Stimulated activated memory B cell treated with anti-CD40 and anti-IgM and Interleukin-4, amounts not matched to agents 10 μg/mL and 1 μg/mL and 100 μg/mL, for 72 hours (primary cell): ENCODE data around the gene DYRK1B.

Experiments used
- ATAC-seq: fragments of 150-1000 bp; cut with Tn5 transposase; 2 replicates; pipeline ENCODE4 v1.10.0; 2021
- H3K27ac Mint-ChIP-seq: one replicate; pipeline ENCODE4 v1.8.0; 2022; ENCODE audit warnings: mild to moderate bottlenecking, mixed read lengths
- H3K27me3 Mint-ChIP-seq: one replicate; pipeline ENCODE4 v1.8.0; 2022; ENCODE audit warnings: mixed read lengths
- H3K36me3 Mint-ChIP-seq: one replicate; pipeline ENCODE4 v1.8.0; 2022; ENCODE audit warnings: mixed read lengths
- H3K4me1 Mint-ChIP-seq: one replicate; pipeline ENCODE4 v1.8.0; 2022; ENCODE audit warnings: mixed read lengths
- H3K4me3 Mint-ChIP-seq: one replicate; pipeline ENCODE4 v1.8.0; 2022; ENCODE audit warnings: mild to moderate bottlenecking, moderate library complexity, mixed read lengths
- H3K9me3 Mint-ChIP-seq: one replicate; pipeline ENCODE4 v1.8.0; 2022; ENCODE audit warnings: mixed read lengths

The DYRK1B gene

DNA sequence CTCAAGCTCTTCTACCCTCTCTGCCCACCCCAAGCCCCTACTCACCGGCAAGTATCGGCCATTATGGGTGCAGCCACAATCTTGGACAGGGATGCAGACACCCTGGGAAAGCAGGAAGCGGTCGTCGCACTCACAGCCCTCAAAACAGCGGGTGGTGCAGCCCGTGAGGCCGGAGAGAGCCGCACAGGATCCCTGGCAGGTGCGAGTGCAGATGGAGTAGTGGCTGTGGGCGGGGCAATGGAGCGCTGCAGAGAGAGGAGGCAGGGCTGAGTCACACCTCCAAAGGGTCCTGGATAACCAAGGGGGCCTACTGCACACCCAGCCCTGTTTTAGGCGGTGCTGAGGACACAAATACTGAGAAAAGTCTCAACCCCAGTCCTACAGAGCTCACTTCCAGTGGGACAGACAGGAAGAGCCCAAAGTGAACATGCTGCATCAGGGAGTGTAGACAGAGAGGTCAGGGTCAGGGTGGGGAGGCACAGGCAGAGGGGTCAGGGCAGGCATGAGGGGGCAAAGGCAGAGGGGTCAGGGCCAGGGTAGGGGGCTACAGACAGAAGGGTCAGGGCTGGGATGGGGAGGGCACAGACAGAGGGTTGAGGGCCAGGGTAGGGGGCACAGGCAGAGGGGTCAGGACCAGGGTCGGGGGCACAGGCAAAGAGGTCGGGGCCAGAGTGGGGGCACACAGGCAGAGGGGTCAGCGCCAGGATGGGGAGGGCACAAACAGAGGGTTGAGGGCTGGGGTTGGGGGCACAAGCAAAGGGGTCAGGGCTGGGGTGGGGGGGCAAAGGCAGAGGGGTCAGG lies 36.4 kb upstream of the DYRK1B start:
- ATAC-seq: peak; percentile 10
- H3K27me3 Mint-ChIP-seq: peaks cover 7% of the 10 kb centered on the region
- no peak overlapping the region for H3K4me3 Mint-ChIP-seq
- no peaks in the 10 kb centered on the region for H3K4me1 Mint-ChIP-seq
- H3K36me3 Mint-ChIP-seq: no peaks in the 10 kb centered on the region
- H3K9me3 Mint-ChIP-seq: no peaks in the 10 kb centered on the region
- no peak overlapping the region for H3K27ac Mint-ChIP-seq

DNA sequence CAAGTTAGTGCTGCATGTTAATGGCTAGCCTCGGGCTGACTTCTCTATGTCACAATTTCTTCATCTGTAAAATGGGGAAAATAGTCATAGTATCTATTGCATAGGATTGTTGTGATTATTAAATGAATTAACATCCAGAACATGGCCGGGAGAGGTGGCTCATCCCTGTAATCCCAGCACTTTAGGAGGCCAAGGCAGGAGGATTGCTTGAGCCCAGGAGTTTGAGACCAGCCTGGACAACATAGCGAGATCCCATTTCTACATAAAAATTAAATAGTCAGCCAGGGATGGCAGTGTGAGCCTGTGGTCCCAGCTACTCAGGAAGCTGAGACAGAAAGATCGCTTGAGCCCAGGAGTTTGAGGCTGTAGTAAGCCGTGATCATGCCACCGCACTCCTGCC lies 34.0 kb upstream of the DYRK1B start:
- Mint-ChIP-seq H3K36me3 (no peaks in the 10 kb centered on the region), H3K27me3 (peaks cover 7% of the 10 kb centered on the region), H3K27ac (no peak overlapping the region), H3K4me3 (no peak overlapping the region), H3K4me1 (no peaks in the 10 kb centered on the region), H3K9me3 (no peaks in the 10 kb centered on the region)
- ATAC-seq: no peak

GRCh38 chr19:39867133-39867532 lies 33.2 kb upstream of the DYRK1B start:
- no peaks in the 10 kb centered on the region for H3K4me1 Mint-ChIP-seq
- no peak for ATAC-seq
- H3K4me3 Mint-ChIP-seq: no peak overlapping the region
- H3K27me3 Mint-ChIP-seq: peaks cover 7% of the 10 kb centered on the region
- H3K27ac Mint-ChIP-seq: no peak overlapping the region
- no peaks in the 10 kb centered on the region for H3K9me3 Mint-ChIP-seq
- H3K36me3 Mint-ChIP-seq: no peaks in the 10 kb centered on the region

DNA sequence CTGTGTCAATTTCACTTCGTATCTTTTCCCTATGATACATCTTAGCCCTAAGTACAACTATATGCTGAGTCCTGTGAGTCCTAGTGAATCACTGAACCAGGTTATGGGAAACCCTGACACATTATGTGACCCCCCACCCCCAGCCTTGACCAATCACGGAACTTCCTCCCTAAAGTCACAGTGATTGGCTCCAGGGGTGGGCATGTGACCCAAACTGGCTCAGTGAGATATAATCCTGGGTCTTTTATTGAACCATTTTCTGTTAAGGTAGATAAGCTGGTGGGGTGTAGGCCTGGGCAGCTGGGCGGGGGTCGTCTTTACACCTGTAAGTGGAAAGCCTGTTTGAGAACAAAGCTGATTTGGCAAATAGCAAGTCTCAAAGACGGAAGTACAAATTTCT lies 32.0 kb upstream of the DYRK1B start:
- H3K27me3 Mint-ChIP-seq: no peaks in the 10 kb centered on the region
- ATAC-seq: no peak
- no peaks in the 10 kb centered on the region for H3K36me3 Mint-ChIP-seq
- no peak overlapping the region for H3K27ac Mint-ChIP-seq
- H3K4me3 Mint-ChIP-seq: no peak overlapping the region
- no peaks in the 10 kb centered on the region for H3K4me1 Mint-ChIP-seq
- H3K9me3 Mint-ChIP-seq: no peaks in the 10 kb centered on the region

DNA sequence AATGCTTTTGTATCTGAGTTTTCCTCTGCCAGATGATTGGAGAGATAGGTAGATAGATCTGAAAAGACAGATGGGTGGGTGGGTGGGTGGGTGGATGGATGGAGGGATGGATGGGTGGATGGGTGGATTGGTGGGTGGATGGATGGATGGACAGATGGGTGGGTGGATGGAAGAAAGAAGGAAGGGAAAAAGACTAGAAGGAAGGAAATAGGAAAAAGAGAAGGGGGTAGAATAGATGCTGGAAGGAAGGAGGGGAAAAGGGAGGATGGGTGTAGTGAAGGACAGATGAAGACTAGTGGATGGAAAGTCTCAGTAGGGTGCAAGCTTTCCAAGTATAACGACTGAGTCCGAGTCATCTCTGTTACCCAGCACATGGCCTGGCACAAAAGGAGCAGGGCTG lies 31.2 kb upstream of the DYRK1B start:
- Mint-ChIP-seq H3K36me3 (no peaks in the 10 kb centered on the region), H3K27ac (no peak overlapping the region)

GRCh38 chr19:39864118-39864517 lies 30.2 kb upstream of the DYRK1B start:
- no peaks in the 10 kb centered on the region for H3K4me1 Mint-ChIP-seq
- H3K9me3 Mint-ChIP-seq: no peaks in the 10 kb centered on the region
- H3K36me3 Mint-ChIP-seq: no peaks in the 10 kb centered on the region
- H3K4me3 Mint-ChIP-seq: no peak overlapping the region
- no peak overlapping the region for H3K27ac Mint-ChIP-seq
- no peak for ATAC-seq
- no peaks in the 10 kb centered on the region for H3K27me3 Mint-ChIP-seq

More for the DNA sequence above, 31.2 kb upstream of the DYRK1B start:
- Mint-ChIP-seq H3K4me1 (no peaks in the 10 kb centered on the region), H3K9me3 (no peaks in the 10 kb centered on the region), H3K27me3 (no peaks in the 10 kb centered on the region), H3K4me3 (no peak overlapping the region)
- ATAC-seq: no peak

- Mint-ChIP-seq H3K4me1 (no peaks in the 10 kb centered on the region), H3K27ac (no peak overlapping the region), H3K4me3 (no peak overlapping the region), H3K9me3 (no peaks in the 10 kb centered on the region), H3K27me3 (peaks cover 10% of the 10 kb centered on the region), H3K36me3 (no peaks in the 10 kb centered on the region)
- ATAC-seq: no peak
Observed at GRCh38 chr19:39858541-39858940, 24.6 kb upstream of the DYRK1B start.

DNA sequence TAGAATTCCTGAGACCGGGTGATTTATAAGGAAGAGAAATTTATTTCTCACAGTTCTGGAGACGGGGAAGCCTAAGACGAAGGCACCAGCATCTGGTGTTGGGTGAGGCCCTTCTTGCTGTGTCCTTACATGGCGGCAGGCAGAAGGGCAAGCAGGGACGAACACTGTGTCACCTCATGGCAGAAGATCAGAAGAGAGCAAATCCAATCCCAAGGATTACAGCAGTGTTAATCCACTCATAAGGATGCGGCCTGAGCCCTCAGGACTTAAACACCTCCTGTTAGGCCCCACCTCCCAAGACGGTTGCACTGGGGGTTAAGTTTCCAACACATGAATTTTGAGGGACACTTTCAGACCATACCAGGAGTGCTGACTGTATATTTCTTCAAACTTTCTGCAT lies 18.9 kb upstream of the DYRK1B start:
- ATAC-seq: no peak
- Mint-ChIP-seq H3K9me3 (no peaks in the 10 kb centered on the region), H3K4me3 (no peak overlapping the region), H3K27me3 (peaks cover 18% of the 10 kb centered on the region), H3K4me1 (no peaks in the 10 kb centered on the region), H3K36me3 (no peaks in the 10 kb centered on the region), H3K27ac (no peak overlapping the region)

GRCh38 chr19:39850892-39851291 lies 16.9 kb upstream of the DYRK1B start:
- H3K27me3 Mint-ChIP-seq: peaks cover 18% of the 10 kb centered on the region
- H3K9me3 Mint-ChIP-seq: no peaks in the 10 kb centered on the region
- H3K4me1 Mint-ChIP-seq: peaks cover 13% of the 10 kb centered on the region
- no peaks in the 10 kb centered on the region for H3K36me3 Mint-ChIP-seq
- no peak overlapping the region for H3K4me3 Mint-ChIP-seq
- no peak overlapping the region for H3K27ac Mint-ChIP-seq
- no peak for ATAC-seq

GRCh38 chr19:39848392-39848791 lies 14.4 kb upstream of the DYRK1B start:
- H3K4me1 Mint-ChIP-seq: peaks cover 36% of the 10 kb centered on the region
- no peak for ATAC-seq
- H3K27ac Mint-ChIP-seq: no peak overlapping the region
- no peak overlapping the region for H3K4me3 Mint-ChIP-seq
- H3K9me3 Mint-ChIP-seq: no peaks in the 10 kb centered on the region
- H3K36me3 Mint-ChIP-seq: peaks cover 5% of the 10 kb centered on the region
- H3K27me3 Mint-ChIP-seq: peaks cover 7% of the 10 kb centered on the region

GRCh38 chr19:39847525-39847924 lies 13.6 kb upstream of the DYRK1B start:
- no peak for ATAC-seq
- H3K36me3 Mint-ChIP-seq: peaks cover 7% of the 10 kb centered on the region
- no peak overlapping the region for H3K4me3 Mint-ChIP-seq
- peaks cover 44% of the 10 kb centered on the region for H3K4me1 Mint-ChIP-seq
- peaks cover 2% of the 10 kb centered on the region for H3K27me3 Mint-ChIP-seq
- H3K9me3 Mint-ChIP-seq: no peaks in the 10 kb centered on the region
- no peak overlapping the region for H3K27ac Mint-ChIP-seq

GRCh38 chr19:39846678-39847486 lies 12.9 kb upstream of the DYRK1B start:
- H3K27me3 Mint-ChIP-seq: no peaks in the 10 kb centered on the region
- ATAC-seq: no peak
- peaks cover 9% of the 10 kb centered on the region for H3K36me3 Mint-ChIP-seq
- peaks cover 49% of the 10 kb centered on the region for H3K4me1 Mint-ChIP-seq
- peak overlapping the region; percentile 94 for H3K27ac Mint-ChIP-seq
- H3K4me3 Mint-ChIP-seq: peak overlapping the region; percentile 88
- H3K9me3 Mint-ChIP-seq: no peaks in the 10 kb centered on the region

DNA sequence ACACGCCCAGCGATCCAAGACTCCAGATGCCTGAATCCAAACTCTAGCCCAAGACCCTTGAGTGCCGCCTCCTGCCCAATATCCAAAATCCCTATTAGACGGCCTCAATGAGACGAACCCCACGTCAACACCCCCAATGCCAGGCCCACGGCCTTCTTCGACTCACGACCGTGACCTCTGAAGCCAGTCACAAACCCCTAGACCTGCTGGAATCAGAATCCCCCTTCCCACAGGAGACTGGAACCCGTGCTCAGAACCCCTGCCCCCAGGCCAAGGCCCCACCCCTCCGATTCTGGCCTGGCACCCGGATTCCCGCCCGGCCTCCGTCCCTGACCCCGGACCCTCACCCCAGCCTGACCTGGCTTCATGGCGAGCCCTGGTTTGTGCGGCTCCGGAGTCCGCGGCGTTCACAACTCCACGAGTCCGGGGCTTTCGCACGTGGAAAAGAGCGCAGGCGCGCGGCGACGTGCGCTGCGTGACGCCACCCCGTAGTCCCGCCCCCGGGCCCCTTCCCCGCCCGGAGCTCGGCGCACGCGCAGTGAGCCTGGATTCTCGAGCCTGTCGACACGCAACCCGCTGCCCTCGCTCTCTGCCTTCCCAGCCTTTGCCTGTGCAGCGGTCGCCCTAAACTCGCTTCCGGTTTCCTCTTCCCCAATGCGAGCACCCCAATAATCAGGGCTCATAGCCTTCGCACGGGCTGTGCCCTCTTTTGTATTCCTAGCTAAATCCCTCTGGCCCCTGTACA lies 12.1 kb upstream of the DYRK1B start, which contains the start of gene FBL:
Gene FBL, minus strand, starts transcription at position 447 of the 745 bp plus-strand sequence. Its CDS starts 79 bp downstream, at position 368.
- peaks cover 53% of the 10 kb centered on the region for H3K4me1 Mint-ChIP-seq
- peak within 1 kb of the TSS; percentile 94 for H3K27ac Mint-ChIP-seq

DNA sequence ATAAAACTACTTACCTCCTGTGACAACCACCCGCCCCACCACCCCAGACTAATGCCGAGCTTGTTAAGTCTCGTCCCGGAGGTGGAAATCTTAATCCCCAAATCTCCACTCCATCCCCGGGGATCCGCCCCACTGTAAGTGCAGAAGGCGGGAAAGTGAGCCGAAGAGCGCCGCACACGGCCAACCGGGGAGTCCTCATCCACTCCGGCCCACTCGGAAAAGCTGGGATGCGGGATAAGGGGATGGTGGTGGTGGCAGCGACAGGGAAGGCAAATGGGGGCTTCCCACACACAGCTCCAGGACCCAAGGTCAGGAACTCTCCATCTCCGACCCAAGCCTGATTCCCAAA lies 11.6 kb upstream of the DYRK1B start:
- Mint-ChIP-seq H3K27ac (peak overlapping the region; percentile 94), H3K9me3 (no peaks in the 10 kb centered on the region), H3K27me3 (no peaks in the 10 kb centered on the region), H3K4me3 (peak overlapping the region; percentile 88), H3K36me3 (peaks cover 10% of the 10 kb centered on the region), H3K4me1 (peaks cover 56% of the 10 kb centered on the region)
- ATAC-seq: no peak

More for the DNA sequence above, 12.1 kb upstream of the DYRK1B start, which contains the start of gene FBL:
- H3K36me3 Mint-ChIP-seq: peaks cover 9% of the 10 kb centered on the region
- no peaks in the 10 kb centered on the region for H3K27me3 Mint-ChIP-seq
- H3K4me3 Mint-ChIP-seq: peak within 1 kb of the TSS; percentile 88
- ATAC-seq: peak; percentile 93
- H3K9me3 Mint-ChIP-seq: no peaks in the 10 kb centered on the region

- Mint-ChIP-seq H3K4me1 (peaks cover 56% of the 10 kb centered on the region), H3K36me3 (peaks cover 14% of the 10 kb centered on the region), H3K9me3 (no peaks in the 10 kb centered on the region), H3K27ac (peak overlapping the region; percentile 94), H3K27me3 (no peaks in the 10 kb centered on the region), H3K4me3 (peak overlapping the region; percentile 88)
- no peak for ATAC-seq
Observed at GRCh38 chr19:39845172-39845571, 11.2 kb upstream of the DYRK1B start.
